GM10248 (cell line): ENCODE measurements around the gene YY1.
A peak's percentile ranks its signal among the peaks of the same experiment; 100 is the strongest.
"Not testable (repeated sequence)": the region's sequence is repeated elsewhere in the genome, so short reads cannot be mapped to it uniquely, and the experiment has no call there.

ENCODE experiments used
- CTCF ChIA-PET: fragments of 300-600 bp; sonication (Branson Sonifier 250); formaldehyde crosslinking; extraction: SDS; loops from one replicate; lab custom pipeline; 2021; ENCODE audit warnings: antibody characterized with exemption; lab: Yijun Ruan, JAX
- POLR2A ChIA-PET: fragments of 350-650 bp; sonication (Branson Sonifier 250); formaldehyde crosslinking; extraction: SDS; loops from one replicate; lab custom pipeline; 2020; ENCODE audit warnings: antibody characterized with exemption; lab: Yijun Ruan, JAX
- DNase-seq: peaks from one replicate; pipeline ENCODE4 v3.0.0; 2012; ENCODE audit errors: extremely low spot score
- CTCF ChIP-seq: IDR thresholded peaks from 2 replicates; pipeline ENCODE4 v1.5.1; 2012; ENCODE audit warnings: mild to moderate bottlenecking, low read depth; ENCODE audit errors: extremely low read depth, missing control alignments, control extremely low read depth

Gene YY1

GRCh38 chr14:100230361-100230760 lies 8.6 kb upstream of the YY1 start:
- CTCF ChIA-PET = interaction anchor here (1.0 to 4.0 kb wide), 4 partner anchors 8 to 149 kb away, joined by 3 to 15 read pairs (median 7); no protein-coding TSS in a partner anchor
- POLR2A ChIA-PET = no interaction called here
- TF ChIP-seq CTCF = no peak
- DNase-seq = no peak

- ChIA-PET POLR2A (interaction anchor here (1.0 kb wide), 1 partner anchor 16 kb away, joined by 3 read pairs; no protein-coding TSS in a partner anchor), CTCF (interaction anchor here (1.2 to 6.0 kb wide), 7 partner anchors 12 to 52 kb away, joined by 3 to 48 read pairs (median 4); no protein-coding TSS in a partner anchor)
- DNase-seq = no peak
- TF ChIP-seq CTCF = no peak
These were observed 4.4 kb upstream of the YY1 start for GRCh38 chr14:100234511-100234910.

- POLR2A ChIA-PET = interaction anchor here (0.6 kb wide), 2 partner anchors 21 to 156 kb away, joined by 3 to 5 read pairs; no protein-coding TSS in a partner anchor
- CTCF ChIA-PET = interaction anchor here (0.7 to 6.0 kb wide), 10 partner anchors 9 to 128 kb away, joined by 3 to 48 read pairs (median 4); no protein-coding TSS in a partner anchor
- DNase-seq = not testable (repeated sequence)
These were observed 2.6 kb upstream of the YY1 start for GRCh38 chr14:100236271-100236818.

GRCh38 chr14:100236881-100237280 lies 2.1 kb upstream of the YY1 start:
- DNase-seq = no peak
- no peak for TF ChIP-seq CTCF
- CTCF ChIA-PET = interaction anchor here (1.0 to 6.0 kb wide), 9 partner anchors 9 to 129 kb away, joined by 3 to 48 read pairs (median 5); no protein-coding TSS in a partner anchor
- POLR2A ChIA-PET = interaction anchor here (0.6 kb wide), 1 partner anchor 22 kb away, joined by 3 read pairs; no protein-coding TSS in a partner anchor

GRCh38 chr14:100237735-100238418 lies 1.1 kb upstream of the YY1 start:
- TF ChIP-seq CTCF = no peak
- POLR2A ChIA-PET = no interaction called here
- DNase-seq = peak; percentile 57
- CTCF ChIA-PET = interaction anchor here (1.5 to 6.0 kb wide), 4 partner anchors 15 to 33 kb away, joined by 3 to 48 read pairs (median 6); no protein-coding TSS in a partner anchor

GRCh38 chr14:100239211-100239839 lies 381 bp downstream of the YY1 start:
- DNase-seq = no peak
- TF ChIP-seq CTCF = no peak
- CTCF ChIA-PET = interaction anchor here (1.3 to 4.8 kb wide), 2 partner anchors 18 to 23 kb away, joined by 3 to 19 read pairs; no protein-coding TSS in a partner anchor
- POLR2A ChIA-PET = no interaction called here
